Measurements from ENCODE around the gene MAPRE2. TPM values are rescaled to one million over a fixed set of nuclear protein-coding genes. Genes with fewer than 3 reads are reported as not detected.
A peak's percentile ranks its signal among the peaks of the same experiment; 100 is the strongest.

Gene MAPRE2
- total RNA-seq, result 10 to 100 TPM; 62.5 to 66.2 TPM

DNA sequence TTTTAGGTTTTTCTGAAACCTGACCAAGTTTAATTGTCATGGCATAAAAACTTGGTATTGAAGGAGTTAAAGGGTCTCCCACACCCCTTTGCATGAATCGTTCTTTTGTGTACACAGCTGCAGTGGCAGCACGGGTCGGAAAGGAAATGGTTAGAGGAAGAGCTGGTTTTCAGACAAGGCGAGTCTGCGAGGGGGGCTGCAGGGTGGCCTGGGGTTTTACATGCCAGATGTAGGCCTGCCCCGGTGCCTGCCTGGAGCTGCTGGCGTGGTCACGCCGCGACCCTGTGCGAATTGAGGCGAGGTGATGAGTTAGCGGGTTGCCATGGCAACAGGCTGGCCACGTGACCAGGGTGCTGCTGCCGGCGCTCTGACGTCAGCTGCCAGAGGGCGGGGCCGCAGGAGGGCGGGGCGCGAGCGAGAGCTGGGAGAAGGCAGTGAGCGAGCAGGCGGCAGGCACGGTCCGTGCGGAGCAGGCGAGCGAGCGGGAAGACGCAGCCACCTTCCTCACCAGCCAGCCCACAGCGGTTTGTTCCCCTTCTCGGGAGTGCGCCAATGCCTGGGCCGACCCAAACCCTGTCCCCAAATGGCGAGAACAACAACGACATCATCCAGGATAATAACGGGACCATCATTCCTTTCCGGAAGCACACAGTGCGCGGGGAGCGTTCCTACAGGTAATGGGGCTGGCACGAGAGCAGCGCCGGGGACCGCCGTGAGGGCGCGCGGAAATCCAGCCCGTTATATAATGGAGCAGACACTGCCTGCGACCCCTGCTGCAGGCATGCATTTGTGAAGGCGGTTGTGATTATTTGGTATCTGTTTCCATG, at the start of gene MAPRE2:
Gene MAPRE2 (plus strand): TSS at position 426 of the 827 bp plus-strand sequence. CDS start 127 bp downstream, at position 553.
- CTCF ChIA-PET, result interaction anchor here (0.6 to 5.7 kb wide), 8 partner anchors 13 to 101 kb away, joined by 3 to 65 read pairs (median 4); no protein-coding TSS in a partner anchor
- H3K27me3 Mint-ChIP-seq (ENCODE audit: low read depth), result no peaks in the 10 kb centered on the region
- peak within 1 kb of the TSS; percentile 96 for H3K4me3 Mint-ChIP-seq
- peaks cover 59% of the 10 kb centered on the region for H3K4me1 Mint-ChIP-seq (ENCODE audit: low read depth)
- intact Hi-C loops (cut with micrococcal nuclease), result loop anchor here (1.0 to 10.0 kb wide), 12 partner anchors 35 to 1084 kb away; partner anchors contain the start of genes ELP2, GALNT1, INO80C and SLC39A6
- H3K27ac Mint-ChIP-seq, result peak within 1 kb of the TSS; percentile 95
- peaks cover 2% of the 10 kb centered on the region for H3K36me3 Mint-ChIP-seq (ENCODE audit: low read depth)
- peak; percentile 99 for DNase-seq
- no peaks in the 10 kb centered on the region for H3K9me3 Mint-ChIP-seq

DNA sequence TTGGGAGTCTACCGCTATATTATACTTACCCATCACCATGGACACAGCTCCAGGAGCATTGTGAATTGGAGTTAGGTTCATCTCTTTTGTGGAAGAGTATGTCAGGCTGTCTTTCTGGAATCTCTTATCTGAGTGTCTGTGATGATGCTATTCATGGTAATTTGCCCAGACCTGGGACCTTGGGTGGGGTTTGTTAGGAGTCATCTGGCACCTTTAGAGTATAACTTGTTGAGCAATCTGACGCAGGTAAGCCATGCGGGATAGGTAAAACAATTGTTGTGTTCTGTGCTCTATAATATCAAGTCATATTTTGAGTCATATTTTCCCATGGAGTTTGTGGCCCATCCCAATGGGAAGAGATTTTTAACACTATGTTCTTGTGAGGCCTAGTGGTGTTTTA, 49.7 kb upstream of the MAPRE2 start:
- Mint-ChIP-seq H3K9me3 (no peaks in the 10 kb centered on the region), H3K27me3 (ENCODE audit: low read depth) (no peaks in the 10 kb centered on the region), H3K36me3 (ENCODE audit: low read depth) (no peaks in the 10 kb centered on the region), H3K4me3 (no peak overlapping the region), H3K27ac (no peak overlapping the region), H3K4me1 (ENCODE audit: low read depth) (peaks cover 9% of the 10 kb centered on the region)
- no peak for DNase-seq
- intact Hi-C loops (cut with micrococcal nuclease), result no loop called here
- CTCF ChIA-PET, result interaction anchor here (0.6 kb wide), 1 partner anchor 89 kb away, joined by 3 read pairs; no protein-coding TSS in a partner anchor

DNA sequence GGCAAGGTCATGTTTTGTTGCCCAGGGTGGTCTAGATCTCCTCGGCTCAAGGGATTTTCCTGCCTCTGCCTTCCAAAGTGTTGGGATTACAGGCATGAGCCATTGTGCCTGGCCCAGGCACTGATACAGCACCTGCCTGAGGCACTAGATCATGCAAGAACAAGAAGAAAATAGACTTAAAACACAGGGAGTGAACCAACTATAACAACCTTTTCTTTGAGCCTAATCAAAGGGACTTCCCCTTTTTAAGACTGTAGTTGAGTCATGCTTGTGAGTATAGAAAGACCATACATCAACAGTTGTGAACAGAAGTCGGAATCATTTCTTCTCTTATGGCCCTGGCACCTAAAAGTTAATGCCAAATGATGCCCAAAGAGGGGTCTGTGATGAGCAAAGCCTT, 47.9 kb upstream of the MAPRE2 start:
- intact Hi-C loops (cut with micrococcal nuclease), result loop anchor here (1.0 to 2.0 kb wide), 2 partner anchors 14 to 127 kb away; no protein-coding TSS in a partner anchor
- Mint-ChIP-seq H3K4me3 (no peak overlapping the region), H3K27me3 (ENCODE audit: low read depth) (no peaks in the 10 kb centered on the region), H3K9me3 (no peaks in the 10 kb centered on the region), H3K4me1 (ENCODE audit: low read depth) (peaks cover 9% of the 10 kb centered on the region), H3K36me3 (ENCODE audit: low read depth) (no peaks in the 10 kb centered on the region), H3K27ac (no peak overlapping the region)
- no peak for DNase-seq
- CTCF ChIA-PET, result no interaction called here

DNA sequence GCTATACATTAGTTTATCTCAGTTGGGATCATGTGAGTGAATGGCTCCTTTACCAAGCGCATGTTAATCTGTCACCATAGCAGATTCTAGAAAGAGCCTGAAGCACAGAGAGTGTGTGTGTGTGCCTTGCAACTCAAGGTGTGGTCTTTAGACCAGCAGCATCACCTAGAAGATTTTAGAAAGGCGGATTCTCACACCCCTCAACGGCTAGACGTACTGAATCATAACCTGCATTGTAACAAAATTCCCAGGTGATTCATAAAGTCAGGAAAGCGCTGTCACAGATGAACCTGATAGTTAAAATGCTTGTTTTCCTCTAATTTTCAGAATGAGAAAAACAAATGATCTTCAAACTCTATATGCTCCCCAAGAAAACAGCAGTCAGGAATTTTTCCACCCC, 45.5 kb upstream of the MAPRE2 start:
- Mint-ChIP-seq H3K27me3 (ENCODE audit: low read depth) (no peaks in the 10 kb centered on the region), H3K4me3 (no peak overlapping the region), H3K36me3 (ENCODE audit: low read depth) (no peaks in the 10 kb centered on the region), H3K4me1 (ENCODE audit: low read depth) (peaks cover 9% of the 10 kb centered on the region), H3K9me3 (no peaks in the 10 kb centered on the region), H3K27ac (no peak overlapping the region)
- intact Hi-C loops (cut with micrococcal nuclease), result no loop called here
- CTCF ChIA-PET, result no interaction called here
- no peak for DNase-seq

DNA sequence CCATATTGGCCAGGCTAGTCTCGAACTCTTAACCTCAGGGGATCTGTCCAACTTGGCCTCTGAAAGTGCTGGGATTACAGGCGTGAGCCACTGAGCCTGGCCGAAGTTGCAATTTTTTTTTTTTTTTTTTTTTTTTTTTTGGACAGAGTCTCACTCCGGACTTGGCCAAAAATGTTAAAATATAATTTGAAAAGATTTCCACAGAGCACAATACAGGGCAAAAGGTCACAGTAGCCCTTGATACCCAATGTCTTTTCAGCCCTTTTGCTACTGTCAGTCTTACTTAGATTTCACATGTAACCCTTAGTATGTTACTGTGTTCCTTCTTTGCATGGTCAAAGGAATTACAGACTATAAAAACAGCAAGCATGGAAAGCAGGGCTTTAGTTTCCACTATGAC, 42.6 kb upstream of the MAPRE2 start:
- DNase-seq, result no peak
- intact Hi-C loops (cut with micrococcal nuclease), result no loop called here
- no peaks in the 10 kb centered on the region for H3K9me3 Mint-ChIP-seq
- no peaks in the 10 kb centered on the region for H3K27me3 Mint-ChIP-seq (ENCODE audit: low read depth)
- no peak overlapping the region for H3K4me3 Mint-ChIP-seq
- H3K4me1 Mint-ChIP-seq (ENCODE audit: low read depth), result peaks cover 3% of the 10 kb centered on the region
- no peaks in the 10 kb centered on the region for H3K36me3 Mint-ChIP-seq (ENCODE audit: low read depth)
- H3K27ac Mint-ChIP-seq, result no peak overlapping the region
- CTCF ChIA-PET, result interaction anchor here (1.0 kb wide), 1 partner anchor 233 kb away, joined by 3 read pairs; no protein-coding TSS in a partner anchor

DNA sequence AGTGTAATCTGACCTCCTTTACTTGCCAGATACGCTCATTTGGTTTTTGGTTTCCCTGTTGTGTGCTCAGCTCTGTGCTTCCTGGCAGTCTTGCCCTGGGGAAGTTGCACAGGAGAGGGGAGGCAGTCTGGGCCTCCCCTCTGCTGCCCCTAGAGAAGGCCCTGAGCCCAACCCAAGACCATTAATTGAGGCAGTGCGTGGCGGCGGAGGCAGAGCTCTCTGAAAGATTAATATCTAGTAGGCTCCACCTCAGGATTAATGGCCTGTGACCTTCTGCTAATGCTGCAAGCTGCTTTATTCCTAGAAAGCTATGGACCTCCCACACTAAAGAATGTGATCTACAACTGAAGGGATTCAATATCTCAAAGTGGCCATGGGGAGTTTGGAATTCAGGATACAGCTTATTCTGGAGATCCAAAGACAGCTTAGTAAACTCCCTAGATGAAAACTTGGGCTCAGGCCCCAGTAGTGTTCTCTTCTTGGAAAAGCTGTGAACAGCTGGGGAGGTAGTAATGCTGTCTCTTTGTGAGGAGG, 41.4 kb upstream of the MAPRE2 start:
- Mint-ChIP-seq H3K27ac (no peak overlapping the region), H3K36me3 (ENCODE audit: low read depth) (no peaks in the 10 kb centered on the region), H3K27me3 (ENCODE audit: low read depth) (no peaks in the 10 kb centered on the region), H3K9me3 (no peaks in the 10 kb centered on the region), H3K4me1 (ENCODE audit: low read depth) (no peaks in the 10 kb centered on the region), H3K4me3 (no peak overlapping the region)
- CTCF ChIA-PET, result interaction anchor here (0.8 kb wide), 1 partner anchor 144 kb away, joined by 3 read pairs; no protein-coding TSS in a partner anchor
- no peak for DNase-seq
- intact Hi-C loops (cut with micrococcal nuclease), result no loop called here

DNA sequence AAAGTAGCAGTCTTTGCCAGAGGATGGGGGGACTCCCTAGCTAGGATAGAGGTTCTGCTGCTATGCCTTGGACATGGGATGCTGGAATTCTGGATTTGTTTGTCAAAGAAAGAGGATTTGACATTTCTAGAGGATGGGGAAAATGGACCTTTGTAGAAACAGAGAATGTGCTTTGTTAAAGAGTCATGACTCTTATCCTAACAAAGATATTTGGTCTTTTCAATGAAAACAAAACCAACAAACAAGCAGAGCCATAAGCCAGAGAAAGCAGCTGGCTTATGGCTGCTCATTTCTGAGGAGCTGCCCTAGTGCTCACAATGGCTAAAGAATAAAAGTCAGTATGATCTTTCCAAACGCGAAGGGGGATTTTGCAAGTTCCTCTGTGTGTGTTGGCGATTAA, 40.8 kb upstream of the MAPRE2 start:
- intact Hi-C loops (cut with micrococcal nuclease), result no loop called here
- H3K4me1 Mint-ChIP-seq (ENCODE audit: low read depth), result no peaks in the 10 kb centered on the region
- H3K9me3 Mint-ChIP-seq, result no peaks in the 10 kb centered on the region
- H3K27me3 Mint-ChIP-seq (ENCODE audit: low read depth), result no peaks in the 10 kb centered on the region
- no peak overlapping the region for H3K27ac Mint-ChIP-seq
- no peak for DNase-seq
- no peak overlapping the region for H3K4me3 Mint-ChIP-seq
- CTCF ChIA-PET, result no interaction called here
- no peaks in the 10 kb centered on the region for H3K36me3 Mint-ChIP-seq (ENCODE audit: low read depth)

DNA sequence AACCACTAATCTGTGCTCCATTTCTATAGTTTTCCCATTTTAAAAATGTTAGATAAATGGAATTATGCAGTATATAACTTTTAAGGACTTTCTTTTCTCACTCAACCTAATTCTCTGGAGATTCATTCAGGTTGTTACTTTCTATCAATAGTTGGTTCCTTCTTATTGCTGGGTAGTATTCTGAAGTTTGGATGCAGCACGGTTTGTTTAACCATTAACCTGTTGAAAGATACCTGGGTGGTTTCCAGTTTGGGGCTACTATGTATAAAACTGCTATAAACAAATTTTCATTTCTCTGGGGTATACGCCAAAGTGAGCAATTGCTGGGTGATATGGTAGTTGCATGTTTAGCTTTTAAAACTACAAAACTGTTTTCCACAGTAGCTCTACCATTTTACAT, 39.1 kb upstream of the MAPRE2 start:
- CTCF ChIA-PET, result no interaction called here
- H3K27ac Mint-ChIP-seq, result no peak overlapping the region
- DNase-seq, result no peak
- no peaks in the 10 kb centered on the region for H3K9me3 Mint-ChIP-seq
- H3K36me3 Mint-ChIP-seq (ENCODE audit: low read depth), result no peaks in the 10 kb centered on the region
- intact Hi-C loops (cut with micrococcal nuclease), result no loop called here
- H3K4me1 Mint-ChIP-seq (ENCODE audit: low read depth), result no peaks in the 10 kb centered on the region
- H3K4me3 Mint-ChIP-seq, result no peak overlapping the region
- no peaks in the 10 kb centered on the region for H3K27me3 Mint-ChIP-seq (ENCODE audit: low read depth)

DNA sequence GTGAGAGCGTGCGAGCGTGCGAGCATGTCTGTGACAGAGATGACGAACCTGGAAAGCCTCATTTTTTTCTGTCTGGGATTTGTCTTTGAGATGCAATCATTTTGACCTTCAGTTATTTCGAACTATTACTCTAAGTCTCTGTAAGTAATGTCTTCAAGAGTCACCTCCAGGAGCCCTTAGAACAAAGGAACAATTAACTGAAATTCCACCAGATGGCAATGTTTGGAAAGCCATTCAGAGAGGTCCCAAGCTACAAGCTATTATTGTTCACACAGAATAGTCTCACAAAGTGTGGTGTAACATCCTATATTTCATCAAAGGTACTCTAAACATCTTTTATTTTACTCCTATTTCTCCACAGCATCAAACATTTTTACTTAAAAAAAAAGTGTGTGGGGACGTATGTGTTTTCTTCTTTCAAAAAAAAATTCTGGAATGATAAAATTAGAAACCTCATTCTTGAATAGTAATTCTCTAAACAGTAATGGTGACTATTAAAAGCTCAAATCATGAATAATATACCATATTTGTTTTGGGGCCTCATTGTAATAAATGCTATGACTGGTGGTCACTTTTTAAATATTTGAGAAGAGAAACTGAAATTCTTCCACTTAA, 35.1 kb upstream of the MAPRE2 start:
- Mint-ChIP-seq H3K36me3 (ENCODE audit: low read depth) (no peaks in the 10 kb centered on the region), H3K4me3 (no peak overlapping the region), H3K4me1 (ENCODE audit: low read depth) (no peaks in the 10 kb centered on the region), H3K9me3 (no peaks in the 10 kb centered on the region), H3K27ac (no peak overlapping the region), H3K27me3 (ENCODE audit: low read depth) (no peaks in the 10 kb centered on the region)
- CTCF ChIA-PET, result interaction anchor here (0.6 to 2.3 kb wide), 18 partner anchors 11 to 750 kb away, joined by 3 to 16 read pairs (median 5); partner anchors contain the start of gene MAPRE2
- intact Hi-C loops (cut with micrococcal nuclease), result loop anchor here (1.0 to 5.0 kb wide), 7 partner anchors 35 to 381 kb away; partner anchors contain the start of gene MAPRE2
- no peak for DNase-seq

DNA sequence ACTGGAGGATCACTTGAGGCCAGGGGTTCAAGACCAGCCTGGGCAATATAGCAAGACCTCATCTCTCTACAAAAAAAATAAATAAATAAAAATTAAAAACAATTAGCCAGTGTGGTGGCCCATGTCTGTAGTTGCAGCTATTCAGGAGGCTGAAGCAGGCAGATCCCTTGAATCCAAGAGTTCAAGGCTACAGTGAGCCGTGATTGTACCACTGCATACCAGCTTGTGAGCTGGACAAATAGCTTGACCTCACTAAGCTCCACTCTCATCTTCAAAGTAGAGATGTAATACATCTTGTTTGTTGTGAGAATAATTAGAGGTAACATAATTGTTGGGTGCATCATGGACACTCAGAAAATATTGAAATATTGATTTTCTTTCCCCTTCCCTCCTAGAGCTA, 31.1 kb upstream of the MAPRE2 start:
- no peak for DNase-seq
- no peak overlapping the region for H3K27ac Mint-ChIP-seq
- no peaks in the 10 kb centered on the region for H3K9me3 Mint-ChIP-seq
- H3K27me3 Mint-ChIP-seq (ENCODE audit: low read depth), result no peaks in the 10 kb centered on the region
- intact Hi-C loops (cut with micrococcal nuclease), result no loop called here
- no peaks in the 10 kb centered on the region for H3K36me3 Mint-ChIP-seq (ENCODE audit: low read depth)
- H3K4me3 Mint-ChIP-seq, result no peak overlapping the region
- H3K4me1 Mint-ChIP-seq (ENCODE audit: low read depth), result no peaks in the 10 kb centered on the region
- CTCF ChIA-PET, result interaction anchor here (0.8 to 2.0 kb wide), 5 partner anchors 14 to 133 kb away, joined by 3 to 4 read pairs (median 3); partner anchors contain the start of gene MAPRE2

DNA sequence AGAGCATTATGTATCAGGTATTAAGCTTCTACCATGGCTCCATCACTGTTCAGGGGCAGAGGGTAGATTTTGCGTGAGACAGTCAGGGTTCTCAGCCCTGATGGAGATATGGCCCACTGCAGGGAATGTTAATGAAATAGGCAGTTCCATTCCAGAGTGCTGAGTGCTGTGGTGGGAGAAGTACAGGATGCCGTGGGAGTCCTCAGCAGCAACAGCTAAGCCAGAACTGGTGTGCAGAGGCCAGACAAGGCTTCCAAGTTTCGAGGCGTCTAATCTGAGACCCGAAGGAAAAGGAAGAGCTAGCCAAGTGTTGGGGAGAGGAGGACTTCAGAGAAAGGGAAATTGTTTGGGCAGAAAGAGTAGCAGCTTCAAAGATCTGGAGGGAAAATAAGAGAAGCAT, 30.2 kb upstream of the MAPRE2 start:
- no peak for DNase-seq
- H3K27ac Mint-ChIP-seq, result no peak overlapping the region
- no peaks in the 10 kb centered on the region for H3K4me1 Mint-ChIP-seq (ENCODE audit: low read depth)
- intact Hi-C loops (cut with micrococcal nuclease), result no loop called here
- H3K27me3 Mint-ChIP-seq (ENCODE audit: low read depth), result peaks cover 2% of the 10 kb centered on the region
- no peaks in the 10 kb centered on the region for H3K9me3 Mint-ChIP-seq
- CTCF ChIA-PET, result interaction anchor here (0.8 to 2.0 kb wide), 3 partner anchors 13 to 132 kb away, joined by 3 to 4 read pairs (median 3); no protein-coding TSS in a partner anchor
- H3K4me3 Mint-ChIP-seq, result no peak overlapping the region
- no peaks in the 10 kb centered on the region for H3K36me3 Mint-ChIP-seq (ENCODE audit: low read depth)

DNA sequence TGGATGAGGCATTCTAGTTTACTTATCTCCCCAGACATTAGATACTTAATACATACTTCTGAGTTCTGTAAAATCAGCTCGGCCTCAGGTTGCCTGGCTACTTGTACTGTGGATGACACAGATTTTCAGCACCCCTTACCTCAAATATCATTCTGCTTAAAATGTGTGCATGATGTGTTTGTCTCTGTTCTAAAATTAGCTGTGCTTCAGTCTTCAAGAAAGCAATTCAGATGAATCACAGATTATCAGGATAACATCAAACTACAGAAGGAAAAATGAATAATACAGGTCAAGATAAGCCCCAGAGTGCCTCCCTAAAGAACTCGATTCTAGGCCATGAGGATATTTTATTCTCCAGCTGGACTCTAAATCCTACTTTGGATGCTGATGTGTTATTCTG, 21.3 kb upstream of the MAPRE2 start:
- no peak overlapping the region for H3K4me3 Mint-ChIP-seq
- no peaks in the 10 kb centered on the region for H3K4me1 Mint-ChIP-seq (ENCODE audit: low read depth)

More for the DNA sequence above, 21.3 kb upstream of the MAPRE2 start:
- Mint-ChIP-seq H3K27ac (no peak overlapping the region), H3K27me3 (ENCODE audit: low read depth) (peaks cover 2% of the 10 kb centered on the region), H3K9me3 (no peaks in the 10 kb centered on the region), H3K36me3 (ENCODE audit: low read depth) (no peaks in the 10 kb centered on the region)
- intact Hi-C loops (cut with micrococcal nuclease), result no loop called here
- CTCF ChIA-PET, result interaction anchor here (0.8 to 1.3 kb wide), 2 partner anchors 162 to 171 kb away, joined by 3 to 5 read pairs; no protein-coding TSS in a partner anchor
- no peak for DNase-seq
